Gastroesophageal sphincter (tissue), 4 donors: ENCODE data around the gene SIX3. TPM values are rescaled to one million over a fixed set of nuclear protein-coding genes. Genes with fewer than 3 reads are reported as not detected.

ENCODE experiments used
- ATAC-seq: fragments of 150-250 bp; one replicate; pipeline ENCODE4 v1.9.1; 2016; ENCODE audit warnings: mild to moderate bottlenecking, moderate library complexity
- H3K27ac ChIP-seq, 4 donors: fragments of 200-600 bp; sonication (generic) in 3 of 4; 1 replicate in 3 of 4; 2 replicates in 1 of 4; pipeline ENCODE4 v1.5.1; 2016 to 2019
- H3K27me3 ChIP-seq: fragments of 200-600 bp; sonication (generic); one replicate; pipeline ENCODE4 v1.5.1; 2019
- H3K36me3 ChIP-seq, 2 donors: fragments of 200-600 bp; sonication (generic); one replicate each; pipeline ENCODE4 v1.5.1; 2019; ENCODE audit warnings: control low read depth in 1 of 2
- H3K4me1 ChIP-seq, 3 donors: fragments of 200-600 bp; sonication (generic); 1 replicate in 2 of 3; 2 replicates in 1 of 3; pipeline ENCODE4 v1.5.1; 2016 to 2019; ENCODE audit warnings: control low read depth in 2 of 3
- H3K4me3 ChIP-seq, 2 donors: fragments of 200-600 bp; sonication (generic); one replicate each; pipeline ENCODE4 v1.5.1; 2019; ENCODE audit warnings: mild to moderate bottlenecking in 1 of 2, moderate library complexity in 1 of 2
- H3K9me3 ChIP-seq, 3 donors: fragments of 200-600 bp; sonication (generic); one replicate each; pipeline ENCODE4 v1.5.1; 2017 to 2019; ENCODE audit warnings: control low read depth in 2 of 3
- CTCF ChIP-seq, 4 experiments: fragments of 200-600 bp in 2 of 4; fragments of 450-650 bp in 2 of 4; sonication (generic) in 1 of 4; IDR thresholded peaks; one replicate each; pipeline ENCODE4 v1.5.1; 2017 to 2019; ENCODE audit warnings: antibody characterized with exemption in 4 of 4, mild to moderate bottlenecking in 2 of 4, moderate library complexity in 2 of 4
- EP300 ChIP-seq: sonication (generic); formaldehyde crosslinking; IDR thresholded peaks from one replicate; pipeline ENCODE4 v1.6.1; 2017; ENCODE audit warnings: antibody characterized with exemption, mild to moderate bottlenecking
- POLR2A ChIP-seq, 2 donors: fragments of 450-650 bp; IDR thresholded peaks; one replicate each; pipeline ENCODE4 v1.6.1; 2017; ENCODE audit warnings: antibody characterized with exemption in 2 of 2, mild to moderate bottlenecking in 2 of 2, moderate library complexity in 1 of 2
- POLR2AphosphoS5 ChIP-seq: sonication (generic); formaldehyde crosslinking; IDR thresholded peaks from one replicate; pipeline ENCODE4 v1.6.1; 2017; ENCODE audit warnings: antibody characterized with exemption
- WGBS, 2 donors: methylation state at CpG; one replicate each; pipeline ENCODE4 v1.1.5; 2018; ENCODE audit warnings: low coverage in 1 of 2; 5-methylcytosine and 5-hydroxymethylcytosine counted together
- small RNA-seq, 4 donors: library from RNA; depleted of rRNA; stranded (forward); fragments of <200 nt; gene quantifications; one replicate each; pipeline ENCODE3, GENCODE V24; 2016
- total RNA-seq, 4 donors: library from RNA; depleted of rRNA; stranded (reverse); fragments of >200 nt; gene quantifications; one replicate each; pipeline ENCODE4 v1.1.0, GENCODE V29; 2016

SIX3 gene
- total RNA-seq, 4 donors from 2014 or later, result 0.15 TPM; not detected in 3

- Histone ChIP-seq H3K4me3 (no peak overlapping the region), H3K27ac (no peak overlapping the region), H3K36me3 (no peaks in the 10 kb centered on the region), H3K9me3 (peaks cover 0 to 19% (median 0%) of the 10 kb centered on the region in 3 donors), H3K4me1 (no peaks in the 10 kb centered on the region), H3K27me3 (peaks cover 81% of the 10 kb centered on the region)
- WGBS, 2 donors, result 57 to 100% methylated on average over 1 of the region's 1 CpG
- ATAC-seq, result no peak
- TF ChIP-seq CTCF (IDR thresholded peaks at IDR 0.05) (no peak), POLR2A (IDR thresholded peaks at IDR 0.05) (no peak), POLR2AphosphoS5 (no peak), EP300 (no peak)
These were observed 52.9 kb downstream of the SIX3 start for GRCh38 chr2:44994377-44994776.

Small RNA genes within 50 kb of the gene (small RNA-seq; reads per million reads assigned to genes)
- gene RF02246 (0 reads per million in 4 donors), gene RF02247 (0 reads per million in 4 donors), gene RF02248 (0 reads per million in 4 donors), gene RF02250 (0 reads per million in 4 donors), gene RF02251 (0 reads per million in 4 donors), gene RF02252 (0 reads per million in 4 donors)

Other genes starting within 250 kb of the SIX3 start
- 1 to 10 TPM in 3 of 4 donors, not detected in 1; 1.2 to 1.7 (median 1.5) TPM for gene SIX2, start 67.8 kb downstream of the SIX3 start, total RNA-seq